GM19351 (cell line): ENCODE measurements around the gene GPRC6A.
"Not testable (repeated sequence)": the region's sequence is repeated elsewhere in the genome, so short reads cannot be mapped to it uniquely, and the experiment has no call there.

ENCODE experiments used
- ATAC-seq: cut with Tn5 transposase; IDR thresholded peaks from one replicate; pipeline ENCODE4 v1.9.1; 2021; ENCODE audit warnings: mild to moderate bottlenecking, moderate library complexity; ENCODE audit not compliant: unreplicated experiment

The GPRC6A gene, protein sequence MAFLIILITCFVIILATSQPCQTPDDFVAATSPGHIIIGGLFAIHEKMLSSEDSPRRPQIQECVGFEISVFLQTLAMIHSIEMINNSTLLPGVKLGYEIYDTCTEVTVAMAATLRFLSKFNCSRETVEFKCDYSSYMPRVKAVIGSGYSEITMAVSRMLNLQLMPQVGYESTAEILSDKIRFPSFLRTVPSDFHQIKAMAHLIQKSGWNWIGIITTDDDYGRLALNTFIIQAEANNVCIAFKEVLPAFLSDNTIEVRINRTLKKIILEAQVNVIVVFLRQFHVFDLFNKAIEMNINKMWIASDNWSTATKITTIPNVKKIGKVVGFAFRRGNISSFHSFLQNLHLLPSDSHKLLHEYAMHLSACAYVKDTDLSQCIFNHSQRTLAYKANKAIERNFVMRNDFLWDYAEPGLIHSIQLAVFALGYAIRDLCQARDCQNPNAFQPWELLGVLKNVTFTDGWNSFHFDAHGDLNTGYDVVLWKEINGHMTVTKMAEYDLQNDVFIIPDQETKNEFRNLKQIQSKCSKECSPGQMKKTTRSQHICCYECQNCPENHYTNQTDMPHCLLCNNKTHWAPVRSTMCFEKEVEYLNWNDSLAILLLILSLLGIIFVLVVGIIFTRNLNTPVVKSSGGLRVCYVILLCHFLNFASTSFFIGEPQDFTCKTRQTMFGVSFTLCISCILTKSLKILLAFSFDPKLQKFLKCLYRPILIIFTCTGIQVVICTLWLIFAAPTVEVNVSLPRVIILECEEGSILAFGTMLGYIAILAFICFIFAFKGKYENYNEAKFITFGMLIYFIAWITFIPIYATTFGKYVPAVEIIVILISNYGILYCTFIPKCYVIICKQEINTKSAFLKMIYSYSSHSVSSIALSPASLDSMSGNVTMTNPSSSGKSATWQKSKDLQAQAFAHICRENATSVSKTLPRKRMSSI

DNA sequence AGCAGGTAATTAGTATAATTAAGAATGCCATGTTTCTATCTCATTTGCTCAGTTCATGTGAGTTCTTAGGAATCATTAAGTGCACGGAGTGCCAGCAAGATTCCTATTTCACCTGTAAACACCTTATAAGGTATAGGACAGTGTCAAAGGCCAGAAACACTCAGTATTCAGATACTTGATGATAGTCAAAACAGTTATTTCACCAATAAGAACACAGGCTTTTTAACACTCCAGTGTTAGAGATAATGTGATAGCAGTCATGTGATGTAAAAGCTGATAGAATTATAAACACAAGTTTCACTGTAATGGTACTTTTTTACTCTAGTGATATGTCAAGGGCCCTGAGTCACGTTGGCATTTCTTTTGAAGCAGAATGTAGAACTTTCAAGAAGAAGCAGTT is at the start of gene GPRC6A:
TSS of gene GPRC6A (minus strand) at position 101 of the 400 bp plus-strand sequence. CDS start at position 31, 70 bp downstream.
- no peak for ATAC-seq

GRCh38 chr6:116877743-116878142 is 48.9 kb upstream of the GPRC6A start:
- no peak for ATAC-seq

- no peak for ATAC-seq
These were observed 48.0 kb upstream of the GPRC6A start, which contains the start of gene RFX6 for GRCh38 chr6:116876635-116877611. Gene RFX6 (plus strand): TSS chr6:116877242. CDS start chr6:116877276, 34 bp downstream.

- ATAC-seq = no peak
These were observed 47.2 kb upstream of the GPRC6A start for GRCh38 chr6:116876107-116876506.

- no peak for ATAC-seq
These were observed 43.9 kb upstream of the GPRC6A start for GRCh38 chr6:116872771-116873170.

DNA sequence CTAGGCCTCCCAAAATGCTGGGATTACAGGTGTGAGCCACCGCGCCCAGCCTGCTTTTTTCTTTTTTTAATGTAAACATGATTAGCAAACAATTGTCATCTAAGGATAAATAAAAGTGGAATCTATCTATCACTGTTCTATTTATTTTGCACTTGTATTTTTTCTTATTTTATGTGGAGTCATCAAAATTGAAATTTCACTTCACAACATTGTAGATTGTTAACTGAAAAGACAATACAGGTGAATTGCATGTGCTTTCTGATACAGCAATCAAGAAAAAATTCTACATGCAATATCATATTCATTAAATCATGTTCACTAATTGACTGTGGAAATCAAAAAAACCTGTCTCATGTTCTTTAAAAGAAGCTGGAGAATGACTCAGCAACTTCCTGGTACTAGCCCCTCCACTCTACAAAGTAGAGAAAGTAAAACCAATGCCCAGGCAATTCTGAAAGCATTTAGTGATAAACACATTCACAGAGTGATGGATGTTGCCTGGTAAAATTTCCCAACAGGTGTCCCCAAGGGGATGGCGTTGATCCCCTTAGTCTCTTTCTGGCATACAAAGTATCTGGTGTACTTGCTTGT is 37.5 kb upstream of the GPRC6A start:
- ATAC-seq = peak; percentile 81

DNA sequence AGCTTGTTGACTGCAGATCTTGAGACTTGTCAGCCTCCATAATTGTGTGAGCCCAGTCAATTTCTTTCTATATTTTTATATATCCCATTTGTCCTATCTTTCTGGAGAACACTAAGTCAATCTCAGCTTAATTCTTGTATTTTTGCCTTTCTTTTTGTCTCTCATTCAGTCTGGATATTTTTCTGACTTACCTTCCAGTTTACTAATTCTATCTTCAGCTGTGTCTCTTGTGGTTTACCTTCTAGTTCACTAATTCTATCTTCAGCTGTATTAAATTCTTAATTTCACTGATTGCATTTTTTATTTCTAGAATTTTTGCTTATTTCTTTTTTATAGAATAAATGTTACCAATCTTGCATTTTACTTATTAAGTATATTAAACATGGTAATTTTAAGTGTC is 30.4 kb upstream of the GPRC6A start:
- no peak for ATAC-seq

DNA sequence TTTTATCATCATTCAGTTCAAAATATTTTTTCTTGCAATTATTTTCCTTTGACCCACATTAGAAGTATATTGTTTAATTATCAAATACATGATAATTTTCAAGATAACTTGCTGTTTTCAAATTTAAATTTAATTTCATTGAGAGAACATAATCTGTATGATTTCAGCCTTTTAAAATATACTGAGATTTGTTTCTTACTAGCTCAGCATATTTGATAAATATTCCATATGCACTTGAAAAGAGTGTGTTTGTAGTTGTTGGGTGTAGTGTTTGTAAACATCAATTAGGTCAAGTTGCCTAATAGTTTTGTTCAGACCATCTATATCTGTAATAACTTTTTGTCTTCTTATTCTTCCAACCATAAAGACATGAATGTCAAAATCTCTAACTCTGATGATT is 29.2 kb upstream of the GPRC6A start:
- no peak for ATAC-seq

DNA sequence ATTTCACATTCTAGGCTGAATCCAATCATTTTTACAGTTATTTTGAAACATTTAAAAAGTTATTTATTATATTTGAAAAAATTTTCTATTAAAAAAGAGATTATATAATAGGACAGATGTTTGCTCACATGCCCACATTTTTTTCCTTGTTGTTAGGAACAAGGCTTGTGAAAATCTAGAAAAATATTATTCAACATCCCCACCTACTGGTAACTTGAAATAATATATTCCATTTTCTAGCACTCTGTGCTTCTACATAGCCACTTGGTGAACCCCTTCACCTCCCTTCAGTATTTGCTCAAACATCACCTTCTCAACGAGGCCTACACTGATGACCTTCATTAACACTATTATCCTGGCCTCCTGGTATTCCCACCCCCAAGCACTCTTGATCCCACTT is 18.3 kb upstream of the GPRC6A start:
- ATAC-seq = peak; percentile 72

DNA sequence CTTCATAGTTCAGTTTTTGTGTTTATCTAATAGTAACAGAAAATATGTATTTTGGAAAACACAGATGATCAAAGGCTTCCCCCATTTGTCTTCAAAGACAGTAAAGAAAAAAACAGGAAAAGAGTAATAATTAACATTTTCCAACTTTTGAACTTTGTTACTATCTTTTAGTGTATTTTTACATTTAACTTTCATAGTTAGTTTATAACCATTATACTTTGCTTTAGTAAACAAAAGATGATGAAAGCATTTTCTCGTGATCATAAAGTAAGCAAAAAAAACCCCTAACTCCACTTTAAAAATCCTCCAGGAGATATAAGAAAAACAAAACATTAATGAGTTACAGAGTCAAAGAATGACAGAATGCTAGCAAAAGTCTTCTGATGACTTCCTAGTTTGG is 13.6 kb upstream of the GPRC6A start:
- no peak for ATAC-seq

GRCh38 chr6:116840091-116840490 is 11.2 kb upstream of the GPRC6A start:
- ATAC-seq = no peak

- no peak for ATAC-seq
These were observed 7.9 kb upstream of the GPRC6A start for GRCh38 chr6:116836606-116837342.

GRCh38 chr6:116834526-116834925 is 5.6 kb upstream of the GPRC6A start:
- ATAC-seq = not testable (repeated sequence)

- no peak for ATAC-seq
These were observed 1.2 kb downstream of the GPRC6A start for GRCh38 chr6:116827561-116828240.

DNA sequence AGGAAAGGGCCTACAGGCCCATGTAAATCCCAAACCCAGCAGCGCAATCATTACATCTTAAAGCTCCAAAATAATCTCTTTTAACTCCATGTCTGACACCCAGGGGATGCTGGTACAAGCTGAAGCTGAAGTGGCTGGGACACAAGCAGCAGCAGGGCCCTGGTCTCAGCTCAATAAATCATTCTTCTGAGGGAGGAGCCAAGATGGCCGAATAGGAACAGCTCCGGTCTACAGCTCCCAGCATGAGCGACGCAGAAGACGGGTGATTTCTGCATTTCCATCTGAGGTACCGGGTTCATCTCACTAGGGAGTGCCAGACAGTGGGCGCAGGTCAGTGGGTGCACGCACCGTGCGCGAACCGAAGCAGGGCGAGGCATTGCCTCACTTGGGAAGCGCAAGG is 12.5 kb downstream of the GPRC6A start:
- ATAC-seq = not testable (repeated sequence)

DNA sequence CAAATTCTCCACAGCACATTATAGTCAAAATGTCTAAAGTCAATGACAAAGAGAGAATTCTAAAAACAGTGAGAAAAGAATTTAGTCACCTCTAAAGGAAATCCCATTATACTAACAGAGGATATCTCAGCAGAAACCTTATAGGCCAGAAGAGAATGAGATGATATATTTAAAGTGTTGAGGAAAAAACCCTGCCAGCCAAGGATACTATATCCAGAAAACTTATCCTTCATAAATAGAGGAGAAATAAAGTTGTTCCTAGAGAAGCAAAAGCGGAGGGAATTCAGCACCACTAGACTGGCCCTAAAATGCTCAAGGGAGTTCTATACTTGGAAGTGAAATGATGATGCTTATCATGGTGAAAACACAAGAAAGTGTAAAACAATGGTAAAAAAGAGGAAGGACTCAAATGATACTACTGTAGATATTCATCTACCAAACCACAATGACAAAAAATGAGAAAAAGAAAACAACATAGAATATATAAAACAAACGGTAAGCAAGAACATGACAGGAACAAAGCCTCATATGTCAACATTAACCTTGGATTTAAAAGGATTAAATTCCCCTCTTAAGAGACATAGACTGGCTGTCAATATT is 16.7 kb downstream of the GPRC6A start:
- ATAC-seq = no peak

- ATAC-seq = no peak
These were observed 26.9 kb downstream of the GPRC6A start for GRCh38 chr6:116801971-116802370.

DNA sequence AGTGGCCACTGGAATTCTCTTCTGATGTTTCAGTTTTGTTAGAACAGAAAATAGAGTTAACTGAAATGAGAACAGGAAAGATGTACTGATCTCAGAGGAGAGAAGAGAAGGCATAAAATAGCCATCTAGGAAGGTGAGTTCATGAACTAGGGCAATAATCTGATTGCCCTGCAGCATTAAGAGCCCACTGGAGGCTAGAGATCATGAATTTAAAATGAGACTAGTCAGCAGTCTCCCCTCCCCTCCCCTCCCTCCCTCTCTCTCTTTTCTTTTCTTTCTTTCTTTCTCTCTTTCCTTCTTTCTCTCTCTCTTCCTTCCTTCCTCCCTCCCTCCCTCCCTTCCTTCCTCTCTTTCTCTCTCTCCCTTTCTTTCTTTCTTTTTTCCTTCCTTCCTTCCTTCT is 28.9 kb downstream of the GPRC6A start:
- no peak for ATAC-seq
